ENCODE measurements around the gene ANKRD26.

Gene ANKRD26

DNA sequence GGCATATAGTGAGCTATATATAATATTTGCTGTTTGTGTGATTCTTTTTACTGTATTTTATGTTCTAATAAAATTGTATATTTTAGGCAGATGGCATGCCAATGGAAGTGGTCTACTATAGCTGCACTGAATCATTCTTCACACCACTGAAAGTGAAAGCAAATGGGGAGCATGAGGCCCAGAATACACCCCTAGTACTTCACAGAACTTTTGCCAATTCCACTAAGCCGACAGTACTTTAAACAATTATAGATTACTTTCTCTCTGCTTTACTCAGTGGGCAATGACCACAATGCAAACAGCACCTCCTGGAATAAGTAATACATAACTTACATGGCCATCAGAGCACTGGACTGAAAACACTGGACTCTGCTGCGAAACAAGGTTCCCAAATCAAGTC is 70.2 kb downstream of the ANKRD26 start:
- TF ChIP-seq, protein P1, sequence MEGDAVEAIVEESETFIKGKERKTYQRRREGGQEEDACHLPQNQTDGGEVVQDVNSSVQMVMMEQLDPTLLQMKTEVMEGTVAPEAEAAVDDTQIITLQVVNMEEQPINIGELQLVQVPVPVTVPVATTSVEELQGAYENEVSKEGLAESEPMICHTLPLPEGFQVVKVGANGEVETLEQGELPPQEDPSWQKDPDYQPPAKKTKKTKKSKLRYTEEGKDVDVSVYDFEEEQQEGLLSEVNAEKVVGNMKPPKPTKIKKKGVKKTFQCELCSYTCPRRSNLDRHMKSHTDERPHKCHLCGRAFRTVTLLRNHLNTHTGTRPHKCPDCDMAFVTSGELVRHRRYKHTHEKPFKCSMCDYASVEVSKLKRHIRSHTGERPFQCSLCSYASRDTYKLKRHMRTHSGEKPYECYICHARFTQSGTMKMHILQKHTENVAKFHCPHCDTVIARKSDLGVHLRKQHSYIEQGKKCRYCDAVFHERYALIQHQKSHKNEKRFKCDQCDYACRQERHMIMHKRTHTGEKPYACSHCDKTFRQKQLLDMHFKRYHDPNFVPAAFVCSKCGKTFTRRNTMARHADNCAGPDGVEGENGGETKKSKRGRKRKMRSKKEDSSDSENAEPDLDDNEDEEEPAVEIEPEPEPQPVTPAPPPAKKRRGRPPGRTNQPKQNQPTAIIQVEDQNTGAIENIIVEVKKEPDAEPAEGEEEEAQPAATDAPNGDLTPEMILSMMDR (IDR thresholded peaks at IDR 0.05; ENCODE audit: low read depth, low read length, missing control alignments) = no peak
- no peak for DNase-seq (ENCODE audit: low read depth)
- no peak overlapping the region for H3K4me3 ChIP-seq (ENCODE audit: low read depth, low read length)

DNA sequence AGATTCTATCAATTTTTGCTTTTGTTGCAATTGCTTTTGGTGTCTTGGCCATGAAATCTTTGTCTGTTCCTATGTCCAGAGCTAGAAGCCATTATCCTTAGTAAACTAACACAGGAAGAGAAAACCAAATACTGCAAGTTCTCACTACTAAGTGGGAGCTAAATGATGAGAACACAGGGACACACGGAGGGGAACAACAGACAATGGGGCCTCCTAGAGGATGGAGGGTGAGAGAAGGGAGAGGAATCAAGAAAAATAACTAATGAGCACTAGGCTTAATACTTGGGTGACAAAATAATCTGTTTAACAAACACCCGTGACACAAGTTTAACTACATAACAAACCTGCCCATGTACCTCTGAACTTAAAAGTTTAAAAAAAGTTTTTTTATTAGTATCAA is 78.2 kb downstream of the ANKRD26 start:
- DNase-seq (ENCODE audit: low read depth) = no peak
- no peak overlapping the region for H3K4me3 ChIP-seq (ENCODE audit: low read depth, low read length)
- TF ChIP-seq, protein P1 (IDR thresholded peaks at IDR 0.05; ENCODE audit: low read depth, low read length, missing control alignments) = no peak

DNA sequence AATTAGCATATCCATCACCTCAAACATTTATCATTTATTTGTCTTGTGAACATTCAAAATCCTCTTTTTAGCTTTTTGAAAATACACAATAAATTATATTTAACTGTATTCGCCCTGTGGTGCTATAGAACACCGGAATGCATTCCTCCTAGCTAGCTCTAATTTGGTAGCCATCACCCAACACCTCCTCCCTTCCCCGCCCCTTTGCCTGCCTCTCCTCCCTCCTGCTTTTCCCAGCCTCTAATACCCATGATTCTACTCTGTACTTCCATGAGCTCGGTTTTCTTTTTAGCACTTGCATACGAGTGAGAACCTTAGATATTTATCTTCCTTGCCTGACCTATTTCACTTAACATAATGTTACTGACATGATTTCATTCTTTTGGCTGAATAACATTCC is 80.1 kb downstream of the ANKRD26 start:
- TF ChIP-seq, protein P1 (IDR thresholded peaks at IDR 0.05; ENCODE audit: low read depth, low read length, missing control alignments) = no peak
- no peak for DNase-seq (ENCODE audit: low read depth)
- no peak overlapping the region for H3K4me3 ChIP-seq (ENCODE audit: low read depth, low read length)

DNA sequence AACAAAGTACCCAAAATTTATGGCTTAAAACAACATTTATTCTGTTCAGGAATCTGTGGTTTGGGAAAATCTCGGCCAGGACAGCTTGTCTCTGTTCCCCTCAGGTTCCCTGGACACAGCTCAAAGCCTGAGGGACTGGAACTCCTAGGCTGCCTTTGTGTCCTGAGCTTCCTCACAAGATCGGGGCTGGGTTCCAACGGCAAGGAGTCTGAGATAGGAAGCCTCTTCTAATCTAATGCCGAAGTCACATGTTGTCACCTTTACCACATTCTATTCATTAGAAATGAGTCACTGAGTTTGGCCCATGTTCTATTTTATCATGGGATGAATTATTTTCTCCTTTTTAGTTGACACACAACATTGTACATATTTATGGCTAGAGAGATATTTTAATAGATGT is 80.5 kb downstream of the ANKRD26 start:
- TF ChIP-seq, protein P1 (IDR thresholded peaks at IDR 0.05; ENCODE audit: low read depth, low read length, missing control alignments) = no peak
- no peak overlapping the region for H3K4me3 ChIP-seq (ENCODE audit: low read depth, low read length)
- DNase-seq (ENCODE audit: low read depth) = no peak

DNA sequence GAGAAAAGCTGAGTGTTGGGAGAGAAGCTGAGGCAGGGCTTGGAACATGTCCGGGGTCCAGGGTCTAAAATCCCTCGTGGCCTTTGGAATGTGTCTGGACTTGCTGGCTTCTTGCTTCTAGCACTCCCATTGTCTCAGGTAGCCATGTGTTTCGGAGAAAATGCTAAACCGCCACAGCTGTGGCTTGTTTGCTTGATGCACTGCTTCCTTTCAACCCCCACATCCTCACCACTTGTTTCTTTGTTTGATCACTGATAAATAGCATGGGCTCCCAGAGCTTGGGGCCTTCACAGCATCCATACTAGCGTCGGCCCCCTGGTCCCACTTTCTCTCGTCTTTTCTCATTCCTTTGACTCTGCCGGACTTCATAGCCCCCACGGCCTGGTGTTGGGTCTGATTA is 102.7 kb downstream of the ANKRD26 start:
- TF ChIP-seq, protein P1 (IDR thresholded peaks at IDR 0.05; ENCODE audit: low read depth, low read length, missing control alignments) = no peak
- DNase-seq (ENCODE audit: low read depth) = no peak
- H3K4me3 ChIP-seq (ENCODE audit: low read depth, low read length) = no peak overlapping the region

DNA sequence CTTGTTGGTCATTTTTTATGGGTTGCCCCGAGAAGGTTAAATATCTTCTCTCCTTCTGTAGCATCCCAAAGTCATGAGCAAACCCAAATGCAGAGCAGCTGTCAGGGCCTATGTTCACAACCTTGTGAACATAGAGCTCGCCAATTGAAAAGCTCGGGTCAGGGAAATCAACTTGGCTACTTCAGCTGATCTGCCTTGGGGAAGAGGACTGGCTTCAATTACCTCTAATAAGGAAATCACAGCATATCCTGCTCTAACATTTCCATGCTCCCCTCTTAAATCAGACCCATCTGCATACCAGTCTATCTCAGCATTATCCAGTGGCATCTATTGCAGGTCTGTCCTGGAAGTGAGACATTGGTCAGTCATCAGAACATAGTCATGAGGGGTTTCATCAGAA is 105.6 kb downstream of the ANKRD26 start:
- TF ChIP-seq, protein P1 (IDR thresholded peaks at IDR 0.05; ENCODE audit: low read depth, low read length, missing control alignments) = no peak
- no peak for DNase-seq (ENCODE audit: low read depth)
- no peak overlapping the region for H3K4me3 ChIP-seq (ENCODE audit: low read depth, low read length)

DNA sequence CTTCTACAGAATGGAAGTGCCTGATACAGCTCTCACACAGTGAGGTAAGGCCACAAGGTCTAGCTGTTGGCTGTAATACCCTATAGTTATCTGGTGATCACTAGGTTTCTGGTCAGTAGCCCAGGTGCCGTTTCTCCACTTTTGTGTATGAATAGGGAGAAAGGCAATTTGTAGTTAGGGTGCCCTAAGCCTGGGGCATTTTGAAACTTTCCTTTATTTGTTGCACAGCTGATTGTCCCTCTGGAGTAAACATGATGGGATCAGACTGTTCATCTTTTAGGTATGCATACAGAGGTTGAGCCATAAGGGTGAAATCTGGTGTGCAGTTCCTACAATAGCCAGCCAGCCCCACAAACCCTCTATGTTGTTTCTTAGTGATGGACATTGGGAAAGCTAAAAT is 112.4 kb downstream of the ANKRD26 start:
- DNase-seq (ENCODE audit: low read depth) = no peak
- TF ChIP-seq, protein P1 (IDR thresholded peaks at IDR 0.05; ENCODE audit: low read depth, low read length, missing control alignments) = no peak

More for the DNA sequence above, 112.4 kb downstream of the ANKRD26 start:
- no peak overlapping the region for H3K4me3 ChIP-seq (ENCODE audit: low read depth, low read length)
